HG02759 (cell line): ENCODE measurements around the gene SMNDC1.
"Not testable (repeated sequence)": the region's sequence is repeated elsewhere in the genome, so short reads cannot be mapped to it uniquely, and the experiment has no call there.

ENCODE experiments used
- ATAC-seq: cut with Tn5 transposase; IDR thresholded peaks from one replicate; pipeline ENCODE4 v1.9.1; 2021; ENCODE audit warnings: mild to moderate bottlenecking, moderate library complexity; ENCODE audit not compliant: unreplicated experiment

Gene SMNDC1

GRCh38 chr10:110254467-110254866, 50.3 kb downstream of the SMNDC1 start:
- ATAC-seq: no peak

- ATAC-seq: no peak
These were observed 52.6 kb downstream of the SMNDC1 start for GRCh38 chr10:110252151-110252550.

- peak; percentile 73 for ATAC-seq
These were observed 53.3 kb downstream of the SMNDC1 start for GRCh38 chr10:110251392-110251791.

- peak; percentile 71 for ATAC-seq
These were observed 55.2 kb downstream of the SMNDC1 start for GRCh38 chr10:110249489-110249888.

GRCh38 chr10:110247833-110248232, 56.9 kb downstream of the SMNDC1 start:
- not testable (repeated sequence) for ATAC-seq

- no peak for ATAC-seq
These were observed 60.2 kb downstream of the SMNDC1 start for GRCh38 chr10:110244550-110244949.

GRCh38 chr10:110242511-110242910, 62.2 kb downstream of the SMNDC1 start:
- ATAC-seq: no peak

GRCh38 chr10:110241841-110242240, 62.9 kb downstream of the SMNDC1 start:
- peak; percentile 39 for ATAC-seq

- peak; percentile 61 for ATAC-seq
These were observed 63.3 kb downstream of the SMNDC1 start for GRCh38 chr10:110241407-110241806.
